HT-29 (cell line): ENCODE data around the gene LRP11. TPM values are rescaled to one million over a fixed set of nuclear protein-coding genes. Genes with fewer than 3 reads are reported as not detected.

Source experiments
- DNase-seq: peaks from one replicate; pipeline ENCODE4 v3.0.0-alpha.2; 2015; ENCODE audit warnings: low spot score
- total RNA-seq: library from RNA; depleted of rRNA; stranded (reverse); fragments of >200 nt; shearing (Covaris generic); gene quantifications from 2 replicates; pipeline ENCODE4 v1.2.3, GENCODE V29; 2014; rRNA removed

The LRP11 gene
- total RNA-seq, 1 experiment from 2014 or later: 37.9 TPM

DNA sequence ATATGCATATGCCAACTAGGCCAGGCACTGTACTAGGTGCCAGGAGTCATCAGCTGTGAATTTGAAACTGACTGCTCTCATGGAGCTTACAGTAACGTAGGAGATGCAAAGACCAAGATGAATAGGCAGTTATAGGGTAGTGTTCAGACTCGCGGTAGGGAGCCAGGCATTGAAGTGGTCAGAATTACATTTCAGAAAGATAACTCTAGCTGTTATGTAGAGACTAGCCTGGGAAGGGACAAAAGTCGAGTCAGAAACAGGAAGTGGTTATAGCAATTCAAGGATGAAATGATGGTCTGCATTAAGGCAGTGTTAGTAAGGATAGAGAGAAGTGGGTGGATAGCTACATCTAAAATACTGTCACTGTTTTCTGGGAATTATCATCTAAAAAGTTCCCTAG lies 58.0 kb downstream of the LRP11 start:
- no peak for DNase-seq

- no peak for DNase-seq
Measured at GRCh38 chr6:149783551-149783950, 80.6 kb downstream of the LRP11 start.

DNA sequence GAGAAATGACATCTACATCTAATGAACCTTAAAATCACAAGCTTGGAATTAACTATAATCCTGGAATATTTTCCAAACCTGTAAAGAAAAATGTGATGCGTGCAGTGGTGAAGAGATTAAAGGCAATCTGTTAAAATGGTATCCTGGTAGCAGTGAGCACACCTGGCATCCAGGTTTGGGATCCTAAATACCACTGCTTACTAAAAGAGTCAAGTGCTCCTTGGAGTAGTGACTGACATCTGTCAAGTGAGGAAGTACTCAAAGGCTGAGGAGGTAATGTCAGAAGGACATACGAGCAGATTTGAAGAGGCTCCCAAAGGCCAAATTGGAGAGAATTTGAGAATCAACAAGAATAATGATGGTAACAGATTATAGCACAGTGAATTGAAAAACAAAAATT lies 81.8 kb downstream of the LRP11 start:
- DNase-seq: no peak

DNA sequence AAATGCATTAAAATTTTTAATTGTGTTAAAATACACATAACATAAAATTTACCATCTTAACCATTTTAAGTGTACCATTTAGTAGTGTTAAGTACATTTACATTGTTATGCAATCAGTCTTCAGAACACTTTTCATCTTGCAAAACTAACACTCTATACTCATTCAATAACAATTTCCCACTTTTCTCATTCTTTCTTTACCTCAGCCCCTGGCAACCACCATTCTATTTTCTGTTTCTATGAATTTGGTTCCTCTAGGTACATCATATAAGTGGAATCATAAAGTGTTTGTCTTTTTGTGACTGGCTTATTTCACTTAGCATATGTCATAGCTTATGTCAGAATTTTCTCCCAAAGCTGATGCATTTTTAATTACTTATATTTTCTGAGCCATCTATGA lies 82.4 kb downstream of the LRP11 start:
- DNase-seq: no peak

GRCh38 chr6:149779644-149779963 lies 84.6 kb downstream of the LRP11 start:
- no peak for DNase-seq

- DNase-seq: no peak
Measured at GRCh38 chr6:149777624-149778023, 86.5 kb downstream of the LRP11 start.

- no peak for DNase-seq
Measured at GRCh38 chr6:149771925-149772324, 92.2 kb downstream of the LRP11 start.

DNA sequence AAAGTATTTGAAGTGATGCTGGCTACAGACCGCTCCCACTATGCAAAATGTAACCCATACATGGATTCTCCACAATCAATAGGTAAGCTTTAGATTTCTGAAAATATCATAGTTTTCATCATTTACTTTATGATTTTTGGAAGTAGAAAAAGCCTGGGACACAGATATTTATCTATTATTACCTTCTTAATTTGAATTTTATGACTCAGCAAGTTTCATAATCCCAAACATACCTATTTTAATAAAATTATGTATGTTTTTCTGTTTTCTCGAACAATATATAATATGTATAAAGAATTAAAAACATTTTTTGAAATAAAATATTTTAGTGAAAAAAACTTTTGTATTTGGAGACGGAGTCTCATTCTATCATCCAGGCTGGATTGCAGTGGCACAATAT lies 93.0 kb downstream of the LRP11 start:
- no peak for DNase-seq

DNA sequence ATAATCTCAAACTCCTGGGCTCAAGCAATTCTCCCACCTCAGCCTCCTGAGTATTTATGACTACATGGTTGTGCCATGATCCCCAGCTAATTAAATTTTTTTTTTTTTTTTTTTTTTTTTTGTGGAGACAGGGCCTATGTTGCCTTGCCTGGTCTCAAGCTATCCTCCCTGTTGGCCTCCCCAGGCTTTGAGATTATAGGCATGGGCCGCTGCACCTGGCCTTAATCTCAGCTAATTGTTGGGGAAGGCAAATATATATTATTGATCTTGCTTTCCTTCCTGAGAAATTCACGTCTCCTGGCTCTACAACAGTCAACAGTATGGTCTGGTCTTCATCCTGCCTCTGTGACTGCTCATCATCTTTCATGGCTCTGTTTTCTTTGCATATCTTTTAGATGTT lies 94.5 kb downstream of the LRP11 start:
- no peak for DNase-seq

Other genes starting within 250 kb of the LRP11 start
- 7.6 and 10.0 TPM in 2 replicates for gene KATNA1, start 215.6 kb downstream of the LRP11 start, total RNA-seq
- 9.2 and 9.4 TPM in 2 replicates for gene LATS1, start 146.3 kb downstream of the LRP11 start, total RNA-seq
- 14.0 and 15.0 TPM in 2 replicates for gene NUP43, start 117.8 kb downstream of the LRP11 start, total RNA-seq
- 83.7 and 100 TPM in 2 replicates for gene PCMT1, start 114.6 kb downstream of the LRP11 start, total RNA-seq
- 0.52 and 1.0 TPM in 2 replicates for gene RAET1E, start 33.8 kb upstream of the LRP11 start, total RNA-seq
- 0.51 TPM in 1 of 2 replicates, not detected in the other for gene RAET1G, start 58.8 kb upstream of the LRP11 start, total RNA-seq
- gene ULBP2, start 77.7 kb upstream of the LRP11 start, total RNA-seq: 3.2 and 5.3 TPM in 2 replicates
- 0.13 TPM in 1 of 2 replicates, not detected in the other for gene ULBP1, start 99.6 kb upstream of the LRP11 start, total RNA-seq
- gene RAET1L, start 161.2 kb upstream of the LRP11 start, total RNA-seq: 1.2 and 1.5 TPM in 2 replicates
- gene ULBP3, start 204.8 kb upstream of the LRP11 start, total RNA-seq: 8.4 and 8.7 TPM in 2 replicates